ENCODE measurements around the gene CDH13. TPM values are rescaled to one million over a fixed set of nuclear protein-coding genes. Genes with fewer than 3 reads are reported as not detected.

CDH13 gene
- total RNA-seq, 4 donors from 2014 or later: 3.4 to 14.8 (median 6.5) TPM

GRCh38 chr16:82807311-82807710 lies 180.5 kb downstream of the CDH13 start:
- intact Hi-C loops (cut with DNase I): no loop called here
- 53 to 70% methylated on average over 3 of the region's 3 CpGs for WGBS, 2 donors
- Histone ChIP-seq H3K4me1 (no peaks in the 10 kb centered on the region), H3K27me3 (no peaks in the 10 kb centered on the region), H3K4me3 (replicated peaks in 1 of 3) (no peak overlapping the region), H3K9me3 (no peaks in the 10 kb centered on the region), H3K27ac (no peak overlapping the region), H3K36me3 (no peaks in the 10 kb centered on the region)
- TF ChIP-seq POLR2A (IDR thresholded peaks at IDR 0.05): no peak
- TF ChIP-seq CTCF (IDR thresholded peaks at IDR 0.05): no peak
- DNase-seq: no peak

GRCh38 chr16:82808036-82808435 lies 181.3 kb downstream of the CDH13 start:
- no peaks in the 10 kb centered on the region for H3K4me1 ChIP-seq
- H3K9me3 ChIP-seq: no peaks in the 10 kb centered on the region
- DNase-seq: no peak
- 86 to 88% methylated on average over 1 of the region's 1 CpG for WGBS, 2 donors
- H3K4me3 ChIP-seq (replicated peaks in 1 of 3): no peak overlapping the region
- intact Hi-C loops (cut with DNase I): no loop called here
- H3K27me3 ChIP-seq: no peaks in the 10 kb centered on the region
- no peak for TF ChIP-seq CTCF (IDR thresholded peaks at IDR 0.05)
- TF ChIP-seq POLR2A (IDR thresholded peaks at IDR 0.05): no peak
- H3K36me3 ChIP-seq: no peaks in the 10 kb centered on the region
- no peak overlapping the region for H3K27ac ChIP-seq

GRCh38 chr16:82810077-82810476 lies 183.3 kb downstream of the CDH13 start:
- intact Hi-C loops (cut with DNase I): no loop called here
- TF ChIP-seq CTCF (IDR thresholded peaks at IDR 0.05) (no peak), POLR2A (IDR thresholded peaks at IDR 0.05) (no peak)
- Histone ChIP-seq H3K9me3 (no peaks in the 10 kb centered on the region), H3K4me1 (no peaks in the 10 kb centered on the region), H3K36me3 (no peaks in the 10 kb centered on the region), H3K27ac (no peak overlapping the region), H3K27me3 (no peaks in the 10 kb centered on the region), H3K4me3 (replicated peaks in 1 of 3) (no peak overlapping the region)
- DNase-seq: no peak
- 58 to 63% methylated on average over 6 of the region's 6 CpGs for WGBS, 2 donors

GRCh38 chr16:82814059-82814458 lies 187.3 kb downstream of the CDH13 start:
- no peaks in the 10 kb centered on the region for H3K36me3 ChIP-seq
- TF ChIP-seq CTCF (IDR thresholded peaks at IDR 0.05) (no peak), POLR2A (IDR thresholded peaks at IDR 0.05) (no peak)
- no peaks in the 10 kb centered on the region for H3K27me3 ChIP-seq
- intact Hi-C loops (cut with DNase I): no loop called here
- H3K27ac ChIP-seq: no peak overlapping the region
- H3K9me3 ChIP-seq: no peaks in the 10 kb centered on the region
- no peak for DNase-seq
- no peaks in the 10 kb centered on the region for H3K4me1 ChIP-seq
- no peak overlapping the region for H3K4me3 ChIP-seq (replicated peaks in 1 of 3)
- WGBS, 2 donors: 73 to 82% methylated on average over 3 of the region's 3 CpGs

- H3K27me3 ChIP-seq: no peaks in the 10 kb centered on the region
- no peak overlapping the region for H3K27ac ChIP-seq
- H3K36me3 ChIP-seq: no peaks in the 10 kb centered on the region
- no peak for DNase-seq
- intact Hi-C loops (cut with DNase I): no loop called here
- no peak overlapping the region for H3K4me3 ChIP-seq (replicated peaks in 1 of 3)
- no peaks in the 10 kb centered on the region for H3K9me3 ChIP-seq
- H3K4me1 ChIP-seq: no peaks in the 10 kb centered on the region
- TF ChIP-seq POLR2A (IDR thresholded peaks at IDR 0.05) (no peak), CTCF (IDR thresholded peaks at IDR 0.05) (no peak)
Measured at GRCh38 chr16:82819286-82819685, 192.5 kb downstream of the CDH13 start.

All from thyroid gland (tissue), 4 donors.